Measurements from ENCODE around the gene KIDINS220. TPM values are rescaled to one million over a fixed set of nuclear protein-coding genes. Genes with fewer than 3 reads are reported as not detected.

The KIDINS220 gene
- total and polyA plus RNA-seq, 3 experiments from 2014 or later = 25.6 to 33.2 (median 33.1) TPM

DNA sequence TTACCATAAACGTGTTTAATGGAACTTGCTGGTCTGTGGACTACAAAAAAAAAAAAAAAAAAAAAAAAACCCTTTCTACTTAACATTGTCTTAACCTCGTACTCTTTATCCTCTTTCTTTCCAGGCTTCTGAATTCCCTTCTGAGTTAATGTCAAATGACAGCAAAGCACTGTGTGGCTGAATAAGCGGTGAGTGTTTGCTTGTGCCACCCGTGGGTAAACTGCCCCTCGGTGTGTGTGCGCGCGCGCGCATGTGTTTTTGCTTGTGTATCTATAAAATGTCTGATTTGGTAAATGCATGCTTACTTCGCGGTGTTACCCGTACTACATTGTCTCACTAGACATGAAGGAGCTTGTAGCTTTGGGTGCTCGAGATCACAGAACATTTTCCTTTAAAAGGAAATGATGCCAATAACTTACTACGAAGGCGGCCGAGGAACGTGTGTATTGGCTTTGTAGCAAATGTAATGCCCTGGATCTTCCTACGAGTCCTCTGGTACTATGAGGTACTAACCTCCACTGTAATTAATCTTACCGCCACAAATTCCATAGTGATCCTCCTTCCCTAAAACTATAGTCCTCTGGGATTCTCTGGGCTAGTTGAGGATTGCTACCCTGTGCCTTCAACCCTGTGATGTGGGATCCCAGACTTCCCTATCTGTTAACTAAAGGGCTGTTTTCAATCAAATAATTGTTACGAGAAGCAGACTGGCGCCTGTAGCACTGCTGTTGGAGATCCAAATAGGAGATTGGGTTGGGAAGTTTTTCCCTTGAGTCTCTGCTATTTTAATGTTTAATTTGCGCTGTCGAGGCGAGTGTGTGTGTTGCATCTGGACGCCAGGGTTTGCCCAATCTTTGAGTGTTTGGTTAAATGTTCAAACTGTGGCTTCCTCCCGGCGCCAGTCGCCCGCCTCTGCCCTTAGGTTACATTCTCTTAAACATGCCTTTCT, 154.4 kb downstream of the KIDINS220 start:
- Mint-ChIP-seq H3K27ac (peak overlapping the region; percentile 86 to 99 (median 96)), H3K9me3 (no peaks in the 10 kb centered on the region), H3K4me3 (peak overlapping the region; percentile 95 to 100 (median 99)), H3K36me3 (peaks cover 2 to 25% (median 10%) of the 10 kb centered on the region in 3 donors), H3K4me1 (peaks cover 34 to 39% (median 38%) of the 10 kb centered on the region in 3 donors), H3K27me3 (peaks cover 2 to 5% of the 10 kb centered on the region in 2 donors)
- H3K4me1 ChIP-seq (ENCODE audit: insufficient read depth, low read length) = peaks cover 26% of the 10 kb centered on the region
- ChIA-PET CTCF (interaction anchor here (1.0 to 4.9 kb wide), 8 partner anchors 108 to 1255 kb away, joined by 3 to 31 read pairs (median 6); no protein-coding TSS in a partner anchor), POLR2A (interaction anchor here (0.7 to 3.3 kb wide), 17 partner anchors 39 to 1215 kb away, joined by 3 to 83 read pairs (median 6); no protein-coding TSS in a partner anchor)
- no peaks in the 10 kb centered on the region for H3K9me3 ChIP-seq (ENCODE audit: low read length)
- H3K27ac ChIP-seq (ENCODE audit: low read depth, low read length) = peak overlapping the region; percentile 81
- H3K36me3 ChIP-seq (ENCODE audit: insufficient read depth, low read length) = no peaks in the 10 kb centered on the region
- peak in 4 of 5 donors; percentile 35 to 67 (median 56) for DNase-seq
- H3K4me3 ChIP-seq (ENCODE audit: low read length) = peak overlapping the region; percentile 99
- no peaks in the 10 kb centered on the region for H3K27me3 ChIP-seq (ENCODE audit: insufficient read depth, low read length, poor library complexity, severe bottlenecking)

DNA sequence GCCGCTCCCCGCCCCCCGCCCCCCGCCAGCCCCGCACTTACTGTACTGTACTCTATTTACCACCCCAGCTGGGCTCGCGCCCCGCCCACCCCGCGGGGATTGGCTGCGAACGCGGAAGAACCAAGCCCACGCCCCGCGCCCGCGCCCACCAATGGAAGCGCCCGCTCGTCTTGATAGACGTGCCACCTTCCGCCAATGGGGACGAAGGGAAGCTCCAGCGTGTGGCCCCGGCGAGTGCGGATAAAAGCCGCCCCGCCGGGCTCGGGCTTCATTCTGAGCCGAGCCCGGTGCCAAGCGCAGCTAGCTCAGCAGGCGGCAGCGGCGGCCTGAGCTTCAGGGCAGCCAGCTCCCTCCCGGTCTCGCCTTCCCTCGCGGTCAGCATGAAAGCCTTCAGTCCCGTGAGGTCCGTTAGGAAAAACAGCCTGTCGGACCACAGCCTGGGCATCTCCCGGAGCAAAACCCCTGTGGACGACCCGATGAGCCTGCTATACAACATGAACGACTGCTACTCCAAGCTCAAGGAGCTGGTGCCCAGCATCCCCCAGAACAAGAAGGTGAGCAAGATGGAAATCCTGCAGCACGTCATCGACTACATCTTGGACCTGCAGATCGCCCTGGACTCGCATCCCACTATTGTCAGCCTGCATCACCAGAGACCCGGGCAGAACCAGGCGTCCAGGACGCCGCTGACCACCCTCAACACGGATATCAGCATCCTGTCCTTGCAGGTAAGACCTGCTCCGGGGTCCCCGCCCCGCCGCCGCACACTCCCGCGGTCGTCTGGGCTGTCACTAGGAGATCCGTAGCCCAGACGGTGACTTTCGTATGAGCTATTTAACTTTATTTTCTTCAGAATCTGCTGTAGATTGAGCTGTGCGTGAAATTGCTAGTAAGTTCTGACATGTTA, 155.4 kb downstream of the KIDINS220 start, which contains the start of gene ID2:
Gene ID2 (plus strand): TSS at position 271 of the 907 bp plus-strand sequence. CDS start 110 bp downstream, at position 381.
- no peaks in the 10 kb centered on the region for H3K9me3 Mint-ChIP-seq
- peaks cover 0 to 25% (median 10%) of the 10 kb centered on the region in 3 donors for H3K36me3 Mint-ChIP-seq
- peak within 1 kb of the TSS; percentile 82 for H3K27ac ChIP-seq (ENCODE audit: low read depth, low read length)
- H3K27me3 Mint-ChIP-seq = peaks cover 10 to 12% of the 10 kb centered on the region in 2 donors
- no peaks in the 10 kb centered on the region for H3K36me3 ChIP-seq (ENCODE audit: insufficient read depth, low read length)
- POLR2A ChIA-PET = interaction anchor here (0.7 to 3.3 kb wide), 29 partner anchors 39 to 1766 kb away, joined by 3 to 83 read pairs (median 5); partner anchors contain the start of gene ODC1
- DNase-seq = peak; percentile 98 to 100 (median 99)
- peaks cover 40 to 48% (median 48%) of the 10 kb centered on the region in 3 donors for H3K4me1 Mint-ChIP-seq
- no peaks in the 10 kb centered on the region for H3K9me3 ChIP-seq (ENCODE audit: low read length)
- peaks cover 36% of the 10 kb centered on the region for H3K4me1 ChIP-seq (ENCODE audit: insufficient read depth, low read length)
- H3K4me3 ChIP-seq (ENCODE audit: low read length) = peak within 1 kb of the TSS; percentile 99
- H3K27me3 ChIP-seq (ENCODE audit: insufficient read depth, low read length, poor library complexity, severe bottlenecking) = peaks cover 7% of the 10 kb centered on the region
- H3K27ac Mint-ChIP-seq = peak within 1 kb of the TSS; percentile 92 to 99 (median 96)
- peak within 1 kb of the TSS; percentile 95 to 100 (median 99) for H3K4me3 Mint-ChIP-seq
- CTCF ChIA-PET = interaction anchor here (1.0 to 4.9 kb wide), 13 partner anchors 11 to 1585 kb away, joined by 3 to 31 read pairs (median 3); no protein-coding TSS in a partner anchor

DNA sequence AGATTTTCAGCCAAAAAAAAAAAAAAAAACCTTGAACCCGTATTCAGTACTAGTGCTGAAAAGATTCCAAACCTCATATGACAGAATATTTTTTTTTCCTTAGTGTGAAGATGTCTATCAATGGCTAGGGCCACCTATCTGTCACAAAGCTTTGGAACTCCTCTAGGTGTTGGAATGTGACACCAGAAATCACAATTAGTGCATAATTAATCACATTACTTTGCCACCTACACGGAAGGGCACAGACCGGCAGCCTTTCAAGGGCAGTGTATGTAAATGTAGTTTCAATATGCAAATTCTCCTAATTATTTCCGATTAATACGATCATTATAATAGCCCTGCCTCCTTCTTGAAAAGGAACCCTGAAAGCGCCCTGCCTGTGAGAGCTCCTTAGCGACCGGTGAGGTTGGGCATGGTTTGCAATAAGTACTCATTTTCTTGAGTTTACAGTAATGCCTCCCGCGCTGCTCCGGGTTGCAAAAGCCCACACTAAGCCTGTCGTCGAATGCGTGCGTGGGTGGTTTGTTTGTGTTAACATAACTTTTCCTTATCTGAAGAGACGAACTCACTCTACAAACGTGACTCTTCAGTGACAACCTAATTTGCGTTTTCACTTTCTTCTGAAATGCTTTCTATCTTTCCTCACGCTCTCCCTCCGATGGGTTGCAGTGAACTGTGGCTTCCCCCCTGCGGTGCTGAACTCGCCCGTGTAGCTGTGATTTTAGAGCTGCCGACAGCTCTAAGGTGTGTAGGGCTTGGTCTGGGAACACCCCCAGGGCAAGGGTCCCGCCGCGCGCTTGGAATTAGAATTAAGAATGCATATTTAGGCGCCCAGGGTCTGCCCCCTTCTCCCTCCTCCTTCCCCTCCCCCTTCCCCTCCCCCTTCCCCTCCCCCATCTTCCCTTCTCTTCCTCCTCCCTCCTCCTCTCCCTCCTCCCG, 156.3 kb downstream of the KIDINS220 start:
- CTCF ChIA-PET = interaction anchor here (0.8 to 4.9 kb wide), 14 partner anchors 10 to 1584 kb away, joined by 3 to 31 read pairs (median 3); no protein-coding TSS in a partner anchor
- POLR2A ChIA-PET = interaction anchor here (0.6 to 3.3 kb wide), 29 partner anchors 23 to 1767 kb away, joined by 3 to 83 read pairs (median 5); partner anchors contain the start of gene ODC1
- Histone ChIP-seq H3K4me3 (ENCODE audit: low read length) (peak overlapping the region; percentile 70), H3K4me1 (ENCODE audit: insufficient read depth, low read length) (peaks cover 39% of the 10 kb centered on the region), H3K9me3 (ENCODE audit: low read length) (no peaks in the 10 kb centered on the region), H3K27ac (ENCODE audit: low read depth, low read length) (peak overlapping the region; percentile 82), H3K27me3 (ENCODE audit: insufficient read depth, low read length, poor library complexity, severe bottlenecking) (peaks cover 12% of the 10 kb centered on the region), H3K36me3 (ENCODE audit: insufficient read depth, low read length) (no peaks in the 10 kb centered on the region)
- peaks cover 0 to 25% (median 10%) of the 10 kb centered on the region in 3 donors for H3K36me3 Mint-ChIP-seq
- peak; percentile 54 to 82 (median 71) for DNase-seq
- peaks cover 42 to 48% (median 48%) of the 10 kb centered on the region in 3 donors for H3K4me1 Mint-ChIP-seq
- peaks cover 0 to 1% (median 0%) of the 10 kb centered on the region in 5 donors for H3K9me3 Mint-ChIP-seq
- peak overlapping the region; percentile 92 to 97 (median 96) for H3K27ac Mint-ChIP-seq
- H3K4me3 Mint-ChIP-seq = peak overlapping the region; percentile 88 to 100 (median 98)
- H3K27me3 Mint-ChIP-seq = peaks cover 11 to 15% of the 10 kb centered on the region in 2 donors

DNA sequence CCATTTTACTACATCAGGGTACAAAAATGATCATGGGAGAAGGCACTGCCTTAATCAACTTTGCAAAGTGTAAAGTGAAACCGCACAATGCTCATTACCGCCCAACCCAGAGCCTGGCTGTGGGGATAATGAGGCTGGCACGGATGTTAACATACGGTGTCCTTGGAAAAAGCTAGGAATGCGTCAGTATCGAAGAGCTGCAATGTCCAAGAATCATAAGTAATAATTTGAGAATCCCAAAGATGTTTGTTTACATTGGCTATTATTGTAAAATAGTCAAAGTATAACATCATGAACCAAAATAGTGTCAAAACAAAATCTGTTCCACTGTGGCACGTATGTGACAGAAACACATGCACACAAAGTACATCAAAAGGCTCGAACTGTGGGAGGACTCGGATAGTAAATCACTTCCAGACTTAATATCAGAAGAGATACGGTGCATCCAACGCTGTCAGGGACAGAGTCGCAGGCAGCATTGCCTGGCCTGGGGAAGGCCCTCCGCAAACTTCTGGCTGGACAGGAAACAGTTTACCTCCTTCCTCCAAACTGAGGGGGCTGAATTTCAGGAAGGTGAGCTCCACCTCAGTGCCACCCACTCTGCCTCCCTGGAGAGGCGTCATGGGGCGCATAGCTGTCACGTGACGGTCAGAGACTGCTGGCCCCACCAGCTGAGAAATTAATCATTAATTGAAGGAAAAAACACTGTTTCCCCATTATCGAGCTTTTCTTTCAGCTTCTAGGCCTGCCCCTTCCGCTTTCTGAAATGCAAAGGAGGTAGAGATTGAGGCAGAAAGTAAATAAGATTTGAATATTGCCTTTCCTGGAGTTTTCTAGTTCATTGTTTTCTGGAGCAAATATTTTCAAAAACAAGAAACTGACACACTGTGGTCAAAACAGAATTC, 157.3 kb downstream of the KIDINS220 start:
- Mint-ChIP-seq H3K27ac (peak overlapping the region; percentile 92 to 97 (median 96)), H3K36me3 (peaks cover 0 to 25% (median 10%) of the 10 kb centered on the region in 3 donors), H3K27me3 (peaks cover 16 to 20% of the 10 kb centered on the region in 2 donors), H3K4me3 (peak overlapping the region; percentile 88 to 100 (median 98)), H3K4me1 (peaks cover 42 to 48% (median 45%) of the 10 kb centered on the region in 3 donors), H3K9me3 (peaks cover 0 to 5% (median 3%) of the 10 kb centered on the region in 5 donors)
- CTCF ChIA-PET = interaction anchor here (0.8 to 4.9 kb wide), 10 partner anchors 9 to 1583 kb away, joined by 3 to 31 read pairs (median 3); no protein-coding TSS in a partner anchor
- Histone ChIP-seq H3K9me3 (ENCODE audit: low read length) (no peaks in the 10 kb centered on the region), H3K4me1 (ENCODE audit: insufficient read depth, low read length) (peaks cover 36% of the 10 kb centered on the region), H3K27me3 (ENCODE audit: insufficient read depth, low read length, poor library complexity, severe bottlenecking) (peaks cover 12% of the 10 kb centered on the region), H3K4me3 (ENCODE audit: low read length) (peak overlapping the region; percentile 20), H3K27ac (ENCODE audit: low read depth, low read length) (peak overlapping the region; percentile 82), H3K36me3 (ENCODE audit: insufficient read depth, low read length) (no peaks in the 10 kb centered on the region)
- peak in 1 of 5 donors; percentile 18 for DNase-seq
- POLR2A ChIA-PET = interaction anchor here (0.6 to 3.3 kb wide), 14 partner anchors 24 to 1253 kb away, joined by 3 to 83 read pairs (median 4); no protein-coding TSS in a partner anchor

DNA sequence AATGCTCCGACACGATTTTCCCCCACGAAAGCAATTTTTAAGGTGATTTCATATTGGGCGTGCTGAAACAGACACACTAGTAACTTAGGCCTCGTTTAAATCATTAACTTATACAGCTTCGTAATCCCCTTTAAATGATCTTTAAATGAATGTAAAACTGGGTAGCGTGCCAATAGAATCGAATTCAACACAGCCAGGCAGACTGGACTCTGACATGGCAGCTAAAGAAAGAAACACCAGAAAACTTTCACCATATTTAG, 157.9 kb downstream of the KIDINS220 start:
- Mint-ChIP-seq H3K4me1 (peaks cover 40 to 45% (median 42%) of the 10 kb centered on the region in 3 donors), H3K9me3 (peaks cover 3 to 10% (median 9%) of the 10 kb centered on the region in 5 donors), H3K4me3 (peak overlapping the region; percentile 88 to 100 (median 98)), H3K27ac (peak overlapping the region; percentile 87 to 97 (median 94)), H3K27me3 (peaks cover 18 to 21% of the 10 kb centered on the region in 2 donors), H3K36me3 (peaks cover 0 to 23% (median 12%) of the 10 kb centered on the region in 3 donors)
- Histone ChIP-seq H3K4me3 (ENCODE audit: low read length) (peak overlapping the region; percentile 20), H3K9me3 (ENCODE audit: low read length) (no peaks in the 10 kb centered on the region), H3K36me3 (ENCODE audit: insufficient read depth, low read length) (no peaks in the 10 kb centered on the region), H3K27ac (ENCODE audit: low read depth, low read length) (peak overlapping the region; percentile 82), H3K4me1 (ENCODE audit: insufficient read depth, low read length) (peaks cover 36% of the 10 kb centered on the region), H3K27me3 (ENCODE audit: insufficient read depth, low read length, poor library complexity, severe bottlenecking) (peaks cover 12% of the 10 kb centered on the region)
- DNase-seq = no peak
- ChIA-PET POLR2A (interaction anchor here (1.3 kb wide), 2 partner anchors 164 to 1249 kb away, joined by 3 to 4 read pairs; no protein-coding TSS in a partner anchor), CTCF (interaction anchor here (1.3 to 4.9 kb wide), 4 partner anchors 153 to 1251 kb away, joined by 3 to 31 read pairs (median 12); no protein-coding TSS in a partner anchor)
